IMR-90 (cell line): Measurements from ENCODE around the gene BHLHA15. TPM values are rescaled to one million over a fixed set of nuclear protein-coding genes. Genes with fewer than 3 reads are reported as not detected.
A peak's percentile ranks its signal among the peaks of the same experiment; 100 is the strongest.

Experiments
- ATAC-seq: fragments of 200-7000 bp; cut with Tn5 transposase; 2 replicates; pipeline ENCODE4 v1.9.1; 2020; ENCODE audit warnings: low read depth, mild to moderate bottlenecking, moderate library complexity
- BruUV-seq: library from RNA; stranded (reverse); fragments of 400-500 nt; replicated peaks from 2 replicates; lab custom pipeline; 2021; lab: Mats Ljungman, UMichigan
- CTCF ChIA-PET: fragments of 300-600 bp; formaldehyde crosslinking; extraction: SDS; loops from one replicate; lab custom pipeline; 2021; ENCODE audit warnings: antibody characterized with exemption; lab: Yijun Ruan, JAX
- POLR2A ChIA-PET: fragments of 300-600 bp; sonication (Branson Sonifier 250); formaldehyde crosslinking; loops from one replicate; lab custom pipeline; 2022; ENCODE audit warnings: antibody characterized with exemption; ENCODE audit not compliant: unreplicated experiment; lab: Charles Lee
- DNase-seq: peaks from one replicate; pipeline ENCODE4 v3.0.0; 2013
- H2AFZ ChIP-seq: replicated peaks from 2 replicates; pipeline ENCODE3; 2013; ENCODE audit warnings: low read length, mild to moderate bottlenecking; ENCODE audit not compliant: poor library complexity
- H2AK5ac ChIP-seq: 2 replicates; pipeline ENCODE4 v1.6.1; 2013; ENCODE audit warnings: low read depth, low read length, inconsistent platforms
- H2AK9ac ChIP-seq: replicated peaks from 2 replicates; pipeline ENCODE3; 2013; ENCODE audit warnings: mild to moderate bottlenecking, low read depth, low read length, moderate library complexity; ENCODE audit not compliant: poor library complexity
- H2BK120ac ChIP-seq: 2 replicates; pipeline ENCODE4 v1.6.1; 2013; ENCODE audit warnings: low read depth, low read length, inconsistent platforms
- H2BK15ac ChIP-seq: 3 replicates; pipeline ENCODE4 v1.6.1; 2013; ENCODE audit warnings: low read depth, low read length, inconsistent platforms
- H2BK20ac ChIP-seq: 2 replicates; pipeline ENCODE4 v1.6.1; 2013; ENCODE audit warnings: low read depth, mild to moderate bottlenecking, inconsistent platforms, low read length, moderate library complexity
- H2BK5ac ChIP-seq: 2 replicates; pipeline ENCODE4 v1.6.1; 2013; ENCODE audit warnings: mild to moderate bottlenecking, low read depth, low read length, inconsistent platforms; ENCODE audit not compliant: poor library complexity, severe bottlenecking
- H3K14ac ChIP-seq: replicated peaks from 2 replicates; pipeline ENCODE4 v1.6.1; 2013; ENCODE audit warnings: low read depth, low read length, inconsistent platforms
- H3K18ac ChIP-seq: 2 replicates; pipeline ENCODE4 v1.6.1; 2013; ENCODE audit warnings: low read depth, low read length, control low read depth
- H3K23ac ChIP-seq: 2 replicates; pipeline ENCODE4 v1.6.1; 2013; ENCODE audit warnings: low read depth, low read length, inconsistent platforms
- H3K27ac ChIP-seq: 2 replicates; pipeline ENCODE4 v1.5.1; 2013; ENCODE audit warnings: mild to moderate bottlenecking, control low read depth, low read length; ENCODE audit not compliant: insufficient read depth
- H3K27me3 ChIP-seq: 2 replicates; pipeline ENCODE4 v1.6.1; 2013; ENCODE audit warnings: low read length; ENCODE audit not compliant: control insufficient read depth, insufficient read depth
- H3K36me3 ChIP-seq: 2 replicates; pipeline ENCODE4 v1.6.1; 2013; ENCODE audit warnings: low read length, mixed read lengths; ENCODE audit not compliant: control insufficient read depth, insufficient read depth
- H3K4ac ChIP-seq: 2 replicates; pipeline ENCODE4 v1.6.1; 2013; ENCODE audit warnings: low read depth, low read length, inconsistent platforms
- H3K4me1 ChIP-seq: 2 replicates; pipeline ENCODE4 v1.6.1; 2013; ENCODE audit warnings: low read length, mixed read lengths; ENCODE audit not compliant: control insufficient read depth, insufficient read depth
- H3K4me2 ChIP-seq: 2 replicates; pipeline ENCODE4 v1.6.1; 2013; ENCODE audit warnings: low read depth, mild to moderate bottlenecking, control low read depth, low read length, moderate library complexity
- H3K4me3 ChIP-seq: 2 replicates; pipeline ENCODE4 v1.5.1; 2013; ENCODE audit warnings: low read depth, mild to moderate bottlenecking, control low read depth, low read length, moderate library complexity; ENCODE audit not compliant: insufficient read depth
- H3K56ac ChIP-seq: 2 replicates; pipeline ENCODE4 v1.6.1; 2013; ENCODE audit warnings: low read length, inconsistent platforms; ENCODE audit not compliant: insufficient read depth; ENCODE audit errors: extremely low read depth
- H3K79me1 ChIP-seq, 2 experiments: 2 replicates each; pipeline ENCODE4 v1.6.1; 2013; ENCODE audit warnings: low read length in 2 of 2, inconsistent platforms in 1 of 2, low read depth in 1 of 2
- H3K9ac ChIP-seq: 2 replicates; pipeline ENCODE4 v1.6.1; 2013; ENCODE audit warnings: low read depth, low read length, control low read depth
- H3K9me1 ChIP-seq: 2 replicates; pipeline ENCODE4 v1.6.1; 2013; ENCODE audit warnings: low read length, inconsistent platforms; ENCODE audit not compliant: insufficient read depth
- H3K9me3 ChIP-seq: 2 replicates; pipeline ENCODE4 v1.6.1; 2013; ENCODE audit warnings: low read length; ENCODE audit not compliant: control insufficient read depth, insufficient read depth
- H4K20me1 ChIP-seq: 2 replicates; pipeline ENCODE4 v1.6.1; 2013; ENCODE audit warnings: low read length, inconsistent platforms; ENCODE audit not compliant: insufficient read depth
- H4K5ac ChIP-seq: 2 replicates; pipeline ENCODE4 v1.6.1; 2013; ENCODE audit warnings: mild to moderate bottlenecking, low read depth, low read length, control low read depth
- H4K8ac ChIP-seq, 2 experiments: 2 replicates each; pipeline ENCODE4 v1.6.1; 2013; ENCODE audit warnings: low read depth in 2 of 2, low read length in 2 of 2, control low read depth in 1 of 2, inconsistent platforms in 1 of 2
- H4K91ac ChIP-seq: 2 replicates; pipeline ENCODE4 v1.6.1; 2013; ENCODE audit warnings: low read depth, low read length, inconsistent platforms; ENCODE audit not compliant: insufficient read depth
- MXI1 ChIP-seq: IDR thresholded peaks from 2 replicates; pipeline ENCODE4 v1.6.1; 2012; ENCODE audit warnings: low read depth, mild to moderate bottlenecking, low read length, moderate library complexity, borderline replicate concordance
- RCOR1 ChIP-seq: IDR thresholded peaks from 2 replicates; pipeline ENCODE4 v1.6.1; 2012; ENCODE audit warnings: mild to moderate bottlenecking, low read length, improper control_type of control experiment; ENCODE audit not compliant: insufficient replicate concordance
- SMC3 ChIP-seq: fragments of 150-350 bp; IDR thresholded peaks from 2 replicates; pipeline ENCODE4 v1.6.1; 2016; ENCODE audit warnings: low read depth, mild to moderate bottlenecking, antibody characterized with exemption, low read length, moderate library complexity
- USF2 ChIP-seq: fragments of 150-350 bp; IDR thresholded peaks from 2 replicates; pipeline ENCODE4 v1.6.1; 2017; ENCODE audit warnings: mild to moderate bottlenecking, antibody characterized with exemption, low read length, low read depth
- WGBS, 2 experiments: methylation state at CpG; one replicate each; pipeline versions ENCODE4 v1.1.5 to v1.1.7; 2013; ENCODE audit warnings: missing lambda C conversion rate in 2 of 2; ENCODE audit not compliant: insufficient read length in 1 of 2; ENCODE audit errors: extremely low coverage in 2 of 2; 5-methylcytosine and 5-hydroxymethylcytosine counted together
- dilution Hi-C: fragments of 300-500 bp; cut with HindIII; formaldehyde crosslinking; loops from one replicate; pipeline ENCODE4 v1.14.3; 2018; ENCODE audit warnings: low sequenced_read_pairs; ENCODE audit not compliant: unreplicated experiment
- in situ Hi-C: fragments of 300-500 bp; cut with MboI; formaldehyde crosslinking; loops from 3 replicates; pipeline ENCODE4 v1.14.3; 2019; ENCODE audit warnings: low sequenced_read_pairs, inconsistent platforms, mixed read lengths
- intact Hi-C: fragments of 100-400 bp; cut with micrococcal nuclease; formaldehyde crosslinking; loops from 2 replicates; pipeline ENCODE4 v1.10.0; 2022
- polyA plus RNA-seq, 3 experiments: library from polyadenylated mRNA; depleted of rRNA; stranded (reverse); fragments of >200 nt; gene quantifications; 2 replicates each; pipeline ENCODE4 v1.2.3, GENCODE V29; 2012; ENCODE audit warnings: low replicate concordance in 1 of 3
- total RNA-seq: library from RNA; depleted of rRNA; stranded (reverse); fragments of >200 nt; gene quantifications from 2 replicates; pipeline ENCODE4 v1.2.3, GENCODE V29; 2012

BHLHA15 gene
- total and polyA plus RNA-seq, 2 of the 4 experiments (the other 2 are of a cell fraction) = not detected

- Histone ChIP-seq H3K9ac (no peak overlapping the region), H3K27ac (no peak overlapping the region), H3K56ac (no peak overlapping the region), H2AK5ac (peak overlapping the region; percentile 8; the same call in 1 of the 2 replicates), H4K91ac (no peak overlapping the region), H2BK20ac (no peak overlapping the region), H3K4me2 (no peak overlapping the region; the same call in 1 of the 2 replicates), H3K4ac (no peak overlapping the region), H3K4me3 (peak overlapping the region; percentile 20; the same call in 1 of the 2 replicates), H3K18ac (no peak overlapping the region), H4K20me1 (no peaks in the 10 kb centered on the region), H3K23ac (no peak overlapping the region), H3K9me3 (no peaks in the 10 kb centered on the region), H2AK9ac (peak overlapping the region; percentile 72), H3K9me1 (no peaks in the 10 kb centered on the region), H2BK15ac (no peak overlapping the region), H2AFZ (peak overlapping the region; percentile 63), H3K36me3 (peaks cover 10% of the 10 kb centered on the region), H2BK5ac (no peak overlapping the region), H2BK120ac (no peak overlapping the region), H3K27me3 (no peaks in the 10 kb centered on the region), H3K79me1 (no peaks in the 10 kb centered on the region), H4K8ac (no peak overlapping the region), H3K4me1 (no peaks in the 10 kb centered on the region), H4K5ac (no peak overlapping the region), H3K14ac (no peak overlapping the region)
- DNase-seq (no peak), ATAC-seq (peak; percentile 10)
- POLR2A ChIA-PET = no interaction called here
- dilution Hi-C loops = no loop called here
- TF ChIP-seq USF2 (no peak), RCOR1 (no peak), MXI1 (no peak), SMC3 (no peak)
- WGBS, 2 experiments = 72% methylated on average over 27 of the region's 49 CpGs; no CpG with 5 or more reads in 1 of the 2 experiments
- CTCF ChIA-PET = no interaction called here
- no TSS peak for BruUV-seq
- in situ Hi-C loops = no loop called here
- intact Hi-C loops = loop anchor here (1.0 kb wide), 1 partner anchor 39 kb away; no protein-coding TSS in a partner anchor
Measured at GRCh38 chr7:98211676-98212531, 665 bp downstream of the BHLHA15 start.
